ENCODE measurements around the gene COL18A1.

COL18A1 gene

DNA sequence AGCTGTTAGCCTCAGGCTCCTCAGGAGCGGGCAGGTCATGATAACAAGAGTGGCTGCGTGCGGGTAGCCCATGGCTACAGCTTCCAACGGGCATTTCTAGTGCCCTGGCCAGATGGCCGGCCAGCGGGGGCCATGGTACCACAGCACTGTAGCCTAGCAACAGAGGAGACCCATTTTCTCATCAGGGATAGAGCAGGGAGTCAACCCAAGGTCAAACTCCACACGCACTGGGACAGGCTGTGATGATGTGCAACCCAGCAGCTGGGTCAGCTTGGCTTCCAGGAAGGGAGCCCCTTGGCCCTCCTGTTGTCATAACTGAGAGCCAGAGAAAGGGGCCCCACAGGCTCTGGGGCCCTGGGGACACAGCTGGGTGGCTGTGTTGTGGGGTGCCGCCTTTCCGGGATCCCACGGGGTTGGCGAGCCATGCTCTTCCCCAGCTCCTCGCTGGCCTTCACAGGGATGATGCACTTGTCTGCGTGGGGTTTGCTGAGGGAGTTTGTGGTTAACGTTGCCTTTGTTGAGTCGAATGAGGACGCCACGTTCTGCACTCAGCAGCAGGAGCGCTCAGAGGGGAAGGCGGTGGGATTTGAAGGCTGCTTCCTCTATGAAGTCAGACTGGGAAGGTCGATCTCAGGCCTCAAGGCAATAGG lies 46.3 kb downstream of the COL18A1 start:
- DNase-seq (ENCODE audit: extremely low read depth, low read depth), result no peak
- TF ChIP-seq, protein P1, sequence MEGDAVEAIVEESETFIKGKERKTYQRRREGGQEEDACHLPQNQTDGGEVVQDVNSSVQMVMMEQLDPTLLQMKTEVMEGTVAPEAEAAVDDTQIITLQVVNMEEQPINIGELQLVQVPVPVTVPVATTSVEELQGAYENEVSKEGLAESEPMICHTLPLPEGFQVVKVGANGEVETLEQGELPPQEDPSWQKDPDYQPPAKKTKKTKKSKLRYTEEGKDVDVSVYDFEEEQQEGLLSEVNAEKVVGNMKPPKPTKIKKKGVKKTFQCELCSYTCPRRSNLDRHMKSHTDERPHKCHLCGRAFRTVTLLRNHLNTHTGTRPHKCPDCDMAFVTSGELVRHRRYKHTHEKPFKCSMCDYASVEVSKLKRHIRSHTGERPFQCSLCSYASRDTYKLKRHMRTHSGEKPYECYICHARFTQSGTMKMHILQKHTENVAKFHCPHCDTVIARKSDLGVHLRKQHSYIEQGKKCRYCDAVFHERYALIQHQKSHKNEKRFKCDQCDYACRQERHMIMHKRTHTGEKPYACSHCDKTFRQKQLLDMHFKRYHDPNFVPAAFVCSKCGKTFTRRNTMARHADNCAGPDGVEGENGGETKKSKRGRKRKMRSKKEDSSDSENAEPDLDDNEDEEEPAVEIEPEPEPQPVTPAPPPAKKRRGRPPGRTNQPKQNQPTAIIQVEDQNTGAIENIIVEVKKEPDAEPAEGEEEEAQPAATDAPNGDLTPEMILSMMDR (IDR thresholded peaks at IDR 0.05; ENCODE audit: low read depth, low read length), result no peak

DNA sequence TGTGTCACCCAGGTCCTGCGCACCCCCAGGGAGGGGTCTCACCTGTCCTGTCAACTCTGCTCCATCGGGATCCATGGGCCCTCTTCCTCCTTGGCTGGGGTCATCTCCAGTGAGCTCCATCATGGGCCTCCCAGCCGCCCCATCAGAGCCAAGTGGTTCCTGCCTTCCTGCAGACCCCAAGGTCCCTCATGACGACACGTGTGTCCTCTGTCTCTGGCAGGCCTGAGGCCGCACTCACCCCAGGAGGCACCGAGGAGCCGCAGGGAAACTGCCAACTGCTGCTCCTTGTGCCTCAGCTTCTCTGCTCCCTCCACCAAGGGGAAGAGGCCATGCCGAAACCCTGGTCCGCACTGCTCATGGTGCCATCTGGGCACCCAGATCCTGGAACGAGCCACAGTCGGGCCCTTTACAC lies 46.8 kb downstream of the COL18A1 start:
- TF ChIP-seq, protein P1 (IDR thresholded peaks at IDR 0.05; ENCODE audit: low read depth, low read length), result no peak
- DNase-seq (ENCODE audit: extremely low read depth, low read depth), result no peak

DNA sequence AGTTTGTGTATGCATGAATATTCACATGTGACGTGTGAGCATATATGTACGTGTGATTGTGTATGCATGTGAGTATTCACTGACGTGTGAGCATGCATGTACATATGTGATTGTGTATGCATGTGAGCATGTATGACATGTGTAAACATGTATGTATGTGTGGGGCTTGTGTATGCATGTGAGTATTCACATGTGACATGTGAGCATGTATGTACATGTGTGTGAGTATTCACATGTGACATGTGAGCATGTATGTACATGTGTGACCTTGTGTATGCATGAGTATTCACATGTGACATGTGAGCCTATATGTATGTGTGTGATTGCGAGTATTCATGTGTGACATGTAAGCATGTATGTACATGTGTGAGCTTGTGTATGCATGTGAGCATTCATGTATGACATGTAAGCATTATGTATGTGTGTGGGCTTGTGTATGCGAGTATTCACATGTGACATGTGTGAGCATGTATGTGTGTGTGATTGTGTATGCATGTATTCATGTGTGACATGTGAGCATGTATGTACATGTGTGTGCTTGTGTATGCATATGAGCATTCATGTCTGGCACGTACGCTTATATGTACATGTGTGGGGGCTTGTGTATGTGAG lies 47.8 kb downstream of the COL18A1 start:
- DNase-seq (ENCODE audit: extremely low read depth, low read depth), result no peak
- TF ChIP-seq, protein P1 (IDR thresholded peaks at IDR 0.05; ENCODE audit: low read depth, low read length), result no peak

DNA sequence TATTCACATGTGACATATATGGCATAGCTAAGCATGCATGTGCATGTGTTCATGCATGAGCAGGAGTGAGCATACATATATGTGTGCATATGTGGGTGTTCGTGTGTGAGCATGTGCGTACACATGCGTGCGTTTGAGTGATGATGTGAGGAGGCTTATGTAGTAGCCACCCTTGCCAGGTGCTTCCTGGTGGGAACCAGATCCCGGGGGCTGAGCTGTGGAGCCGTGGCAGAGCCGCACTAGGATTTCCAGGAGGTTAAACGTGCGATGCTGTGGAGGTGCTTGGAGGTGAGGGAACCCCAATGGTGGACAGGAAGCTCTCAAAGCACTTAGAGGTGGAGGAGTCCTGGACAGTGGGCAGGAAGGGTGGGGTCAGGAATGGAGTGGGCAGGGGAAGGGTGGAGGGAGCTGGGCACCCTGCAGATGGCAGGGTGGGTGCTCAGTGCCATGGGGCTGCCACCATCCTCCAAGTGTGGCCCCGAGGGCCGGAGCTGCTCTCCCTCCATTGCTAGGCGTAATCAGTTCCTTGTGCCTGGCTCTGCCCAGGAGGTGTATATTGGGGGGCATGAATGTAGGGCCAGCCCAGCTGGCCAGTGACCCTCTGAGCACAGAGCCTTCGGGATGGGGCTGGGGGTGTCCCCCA lies 48.5 kb downstream of the COL18A1 start:
- DNase-seq (ENCODE audit: extremely low read depth, low read depth), result no peak
- TF ChIP-seq, protein P1 (IDR thresholded peaks at IDR 0.05; ENCODE audit: low read depth, low read length), result no peak

DNA sequence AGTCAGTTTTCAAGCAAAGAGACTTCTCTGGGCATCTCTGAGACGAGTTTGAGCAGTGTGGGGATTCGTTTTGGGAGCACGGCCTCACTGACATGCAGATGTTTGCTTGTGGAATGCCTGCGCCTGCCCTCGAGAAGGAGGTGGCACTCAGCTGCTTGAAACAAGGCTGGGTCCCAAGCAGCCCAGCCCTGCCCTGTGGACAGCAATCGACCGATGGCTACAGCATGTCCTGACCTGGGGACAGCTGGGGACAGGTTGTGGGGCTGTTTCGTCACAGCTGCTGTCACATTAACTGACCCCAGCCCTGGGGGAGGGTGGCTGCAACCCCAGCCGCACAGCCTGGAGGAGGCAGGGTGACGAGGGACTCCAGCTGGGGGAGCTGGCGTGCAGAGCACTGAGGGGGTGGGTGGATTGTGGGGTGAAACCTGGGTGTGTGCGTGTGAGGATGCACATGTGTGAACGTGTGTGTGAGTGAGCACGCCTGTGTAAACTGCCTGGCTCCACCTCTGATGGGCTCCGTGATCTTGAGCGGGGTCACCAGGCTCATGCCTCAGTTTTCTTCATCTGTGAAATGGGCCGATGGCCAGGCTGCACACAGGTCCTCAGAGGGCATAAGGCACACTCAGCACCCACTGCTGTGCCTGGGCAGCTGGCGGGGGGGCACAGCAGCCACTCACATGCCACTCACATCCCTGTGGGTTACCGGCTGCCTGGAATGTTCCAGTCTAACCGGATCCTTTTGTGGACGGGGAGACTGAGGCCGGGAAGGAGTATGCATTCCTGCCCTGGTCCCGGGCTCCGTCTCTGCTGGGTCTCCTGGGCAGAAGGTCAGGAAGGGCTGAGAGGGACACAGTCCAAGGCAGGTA lies 49.3 kb downstream of the COL18A1 start:
- TF ChIP-seq, protein P1 (IDR thresholded peaks at IDR 0.05; ENCODE audit: low read depth, low read length), result no peak
- DNase-seq (ENCODE audit: extremely low read depth, low read depth), result no peak

DNA sequence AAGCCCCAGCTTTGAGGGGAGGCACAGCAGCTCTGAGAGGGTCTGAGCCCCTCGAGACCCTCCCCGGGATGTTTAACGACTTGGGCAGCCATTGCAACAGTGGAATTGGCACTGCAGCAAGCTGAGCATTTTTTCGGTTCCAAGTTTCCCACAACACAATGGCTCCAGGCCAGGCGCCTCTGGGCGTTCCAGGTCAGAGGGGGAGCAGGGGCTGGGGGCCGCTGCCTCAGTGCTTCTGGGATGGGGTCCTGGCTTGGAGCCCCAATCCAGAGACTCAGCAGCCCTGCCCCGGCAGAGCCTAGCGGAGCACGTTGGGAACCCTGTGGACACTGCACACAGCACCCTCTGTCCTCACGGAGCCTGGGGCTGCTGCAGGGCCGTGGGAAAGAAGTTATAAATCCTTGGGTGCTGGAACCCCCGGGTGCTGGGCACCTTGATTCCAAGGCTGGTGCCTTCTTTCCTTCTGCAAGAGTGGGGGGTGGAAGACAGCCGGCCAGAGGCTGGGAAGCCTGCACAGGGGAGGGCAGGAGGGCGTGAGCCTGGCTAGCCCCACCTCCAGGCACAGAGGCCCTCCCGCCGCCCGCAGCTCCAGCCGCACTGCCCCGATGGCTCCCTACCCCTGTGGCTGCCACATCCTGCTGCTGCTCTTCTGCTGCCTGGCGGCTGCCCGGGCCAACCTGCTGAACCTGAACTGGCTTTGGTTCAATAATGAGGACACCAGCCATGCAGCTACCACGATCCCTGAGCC lies 50.1 kb downstream of the COL18A1 start:
- no peak for DNase-seq (ENCODE audit: extremely low read depth, low read depth)
- TF ChIP-seq, protein P1 (IDR thresholded peaks at IDR 0.05; ENCODE audit: low read depth, low read length), result no peak
